ENCODE results near the gene TLR4. TPM values are rescaled to one million over a fixed set of nuclear protein-coding genes. Genes with fewer than 3 reads are reported as not detected.

TLR4 gene
- polyA plus RNA-seq, 1 experiment = 5.4 TPM

DNA sequence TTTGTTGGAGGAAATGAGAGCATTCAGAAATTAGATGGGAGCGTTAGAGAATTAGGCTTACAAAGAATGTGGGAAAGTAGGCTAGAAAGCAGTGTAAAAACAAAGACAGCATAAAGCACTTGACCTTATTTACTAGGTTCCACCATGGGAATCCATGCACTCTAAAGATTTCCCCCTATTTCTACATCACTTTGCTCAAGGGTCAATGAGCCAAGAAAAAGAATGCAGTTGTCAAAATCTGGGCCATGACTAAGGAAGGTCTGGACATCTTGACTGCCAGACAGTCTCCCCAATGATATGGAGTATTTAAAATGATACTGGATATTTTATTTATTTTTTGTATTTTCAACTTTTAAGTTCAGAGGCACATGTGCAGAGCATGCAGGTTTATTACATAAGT, 3.4 kb downstream of the TLR4 start:
- H3K4me3 ChIP-seq (ENCODE audit: low read depth, low read length) = no peak overlapping the region
- no peaks in the 10 kb centered on the region for H3K36me3 ChIP-seq (ENCODE audit: control insufficient read depth, insufficient read depth, low read length)
- TF ChIP-seq, protein P1, sequence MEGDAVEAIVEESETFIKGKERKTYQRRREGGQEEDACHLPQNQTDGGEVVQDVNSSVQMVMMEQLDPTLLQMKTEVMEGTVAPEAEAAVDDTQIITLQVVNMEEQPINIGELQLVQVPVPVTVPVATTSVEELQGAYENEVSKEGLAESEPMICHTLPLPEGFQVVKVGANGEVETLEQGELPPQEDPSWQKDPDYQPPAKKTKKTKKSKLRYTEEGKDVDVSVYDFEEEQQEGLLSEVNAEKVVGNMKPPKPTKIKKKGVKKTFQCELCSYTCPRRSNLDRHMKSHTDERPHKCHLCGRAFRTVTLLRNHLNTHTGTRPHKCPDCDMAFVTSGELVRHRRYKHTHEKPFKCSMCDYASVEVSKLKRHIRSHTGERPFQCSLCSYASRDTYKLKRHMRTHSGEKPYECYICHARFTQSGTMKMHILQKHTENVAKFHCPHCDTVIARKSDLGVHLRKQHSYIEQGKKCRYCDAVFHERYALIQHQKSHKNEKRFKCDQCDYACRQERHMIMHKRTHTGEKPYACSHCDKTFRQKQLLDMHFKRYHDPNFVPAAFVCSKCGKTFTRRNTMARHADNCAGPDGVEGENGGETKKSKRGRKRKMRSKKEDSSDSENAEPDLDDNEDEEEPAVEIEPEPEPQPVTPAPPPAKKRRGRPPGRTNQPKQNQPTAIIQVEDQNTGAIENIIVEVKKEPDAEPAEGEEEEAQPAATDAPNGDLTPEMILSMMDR (IDR thresholded peaks at IDR 0.05; ENCODE audit: insufficient read depth, low read depth, low read length) = no peak
- ChIA-PET CTCF (interaction anchor here (1.3 kb wide), 1 partner anchor 17 kb away, joined by 3 read pairs; no protein-coding TSS in a partner anchor), POLR2A (no interaction called here)
- H3K27me3 ChIP-seq (ENCODE audit: control insufficient read depth, insufficient read depth, low read length) = no peaks in the 10 kb centered on the region
- no peak for DNase-seq (ENCODE audit: low read depth)

DNA sequence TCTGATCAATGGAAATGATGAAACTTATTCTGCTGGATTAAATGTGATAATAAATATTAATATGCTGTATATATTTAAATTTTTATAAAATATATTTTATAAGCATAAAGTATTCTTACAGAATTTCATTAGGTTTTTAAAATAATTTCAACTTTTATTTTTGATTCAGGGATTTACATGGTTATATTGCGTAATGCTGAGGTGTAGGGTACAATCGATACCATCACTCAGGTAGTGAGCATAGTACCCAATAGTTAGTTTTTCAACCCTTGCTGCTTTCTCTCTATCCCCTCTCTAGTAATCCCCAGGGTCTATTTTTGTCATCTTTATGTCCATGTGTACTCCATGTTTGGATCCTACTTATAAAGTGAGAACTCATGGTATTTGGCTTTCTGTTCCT, 5.7 kb downstream of the TLR4 start:
- Histone ChIP-seq H3K36me3 (ENCODE audit: control insufficient read depth, insufficient read depth, low read length) (no peaks in the 10 kb centered on the region), H3K27me3 (ENCODE audit: control insufficient read depth, insufficient read depth, low read length) (no peaks in the 10 kb centered on the region), H3K4me3 (ENCODE audit: low read depth, low read length) (no peak overlapping the region)
- ChIA-PET POLR2A (no interaction called here), CTCF (interaction anchor here (2.4 kb wide), 1 partner anchor 16 kb away, joined by 8 read pairs; no protein-coding TSS in a partner anchor)
- TF ChIP-seq, protein P1 (IDR thresholded peaks at IDR 0.05; ENCODE audit: insufficient read depth, low read depth, low read length) = no peak
- no peak for DNase-seq (ENCODE audit: low read depth)

DNA sequence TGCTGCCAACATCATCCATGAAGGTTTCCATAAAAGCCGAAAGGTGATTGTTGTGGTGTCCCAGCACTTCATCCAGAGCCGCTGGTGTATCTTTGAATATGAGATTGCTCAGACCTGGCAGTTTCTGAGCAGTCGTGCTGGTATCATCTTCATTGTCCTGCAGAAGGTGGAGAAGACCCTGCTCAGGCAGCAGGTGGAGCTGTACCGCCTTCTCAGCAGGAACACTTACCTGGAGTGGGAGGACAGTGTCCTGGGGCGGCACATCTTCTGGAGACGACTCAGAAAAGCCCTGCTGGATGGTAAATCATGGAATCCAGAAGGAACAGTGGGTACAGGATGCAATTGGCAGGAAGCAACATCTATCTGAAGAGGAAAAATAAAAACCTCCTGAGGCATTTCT, 10.1 kb downstream of the TLR4 start:
- POLR2A ChIA-PET = no interaction called here
- Histone ChIP-seq H3K36me3 (ENCODE audit: control insufficient read depth, insufficient read depth, low read length) (no peaks in the 10 kb centered on the region), H3K4me3 (ENCODE audit: low read depth, low read length) (no peak overlapping the region), H3K27me3 (ENCODE audit: control insufficient read depth, insufficient read depth, low read length) (no peaks in the 10 kb centered on the region)
- TF ChIP-seq, protein P1 (IDR thresholded peaks at IDR 0.05; ENCODE audit: insufficient read depth, low read depth, low read length) = peak; percentile 9; the same call in 1 of the 2 replicates
- no peak for DNase-seq (ENCODE audit: low read depth)
- CTCF ChIA-PET = interaction anchor here (1.8 kb wide), 1 partner anchor 10 kb away, joined by 6 read pairs; no protein-coding TSS in a partner anchor

DNA sequence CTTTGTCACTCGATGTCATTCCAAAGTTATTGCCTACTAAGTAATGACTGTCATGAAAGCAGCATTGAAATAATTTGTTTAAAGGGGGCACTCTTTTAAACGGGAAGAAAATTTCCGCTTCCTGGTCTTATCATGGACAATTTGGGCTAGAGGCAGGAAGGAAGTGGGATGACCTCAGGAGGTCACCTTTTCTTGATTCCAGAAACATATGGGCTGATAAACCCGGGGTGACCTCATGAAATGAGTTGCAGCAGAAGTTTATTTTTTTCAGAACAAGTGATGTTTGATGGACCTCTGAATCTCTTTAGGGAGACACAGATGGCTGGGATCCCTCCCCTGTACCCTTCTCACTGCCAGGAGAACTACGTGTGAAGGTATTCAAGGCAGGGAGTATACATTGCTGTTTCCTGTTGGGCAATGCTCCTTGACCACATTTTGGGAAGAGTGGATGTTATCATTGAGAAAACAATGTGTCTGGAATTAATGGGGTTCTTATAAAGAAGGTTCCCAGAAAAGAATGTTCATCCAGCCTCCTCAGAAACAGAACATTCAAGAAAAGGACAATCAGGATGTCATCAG, 11.3 kb downstream of the TLR4 start:
- POLR2A ChIA-PET = no interaction called here
- no peaks in the 10 kb centered on the region for H3K36me3 ChIP-seq (ENCODE audit: control insufficient read depth, insufficient read depth, low read length)
- CTCF ChIA-PET = no interaction called here
- H3K4me3 ChIP-seq (ENCODE audit: low read depth, low read length) = no peak overlapping the region
- no peaks in the 10 kb centered on the region for H3K27me3 ChIP-seq (ENCODE audit: control insufficient read depth, insufficient read depth, low read length)
- DNase-seq (ENCODE audit: low read depth) = no peak
- TF ChIP-seq, protein P1 (IDR thresholded peaks at IDR 0.05; ENCODE audit: insufficient read depth, low read depth, low read length) = no peak

DNA sequence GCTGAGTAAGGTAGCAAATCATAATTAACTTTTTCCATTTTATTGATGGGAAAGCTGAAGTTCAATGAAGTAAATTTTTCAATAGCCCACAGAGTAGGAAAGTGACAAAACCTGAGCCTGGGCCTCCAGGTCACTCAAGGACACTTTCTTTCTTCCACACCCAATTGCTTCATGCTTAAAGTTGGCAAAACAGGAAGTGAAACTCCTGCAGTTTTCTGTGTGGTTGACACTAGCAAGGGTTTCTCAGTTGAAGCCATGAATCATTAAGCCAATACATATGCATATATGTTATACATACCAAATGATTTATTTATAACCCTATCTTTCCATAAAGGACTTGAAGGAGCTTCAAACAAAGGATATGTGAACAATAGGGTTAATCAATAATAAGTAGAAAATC, 13.9 kb downstream of the TLR4 start:
- Histone ChIP-seq H3K27me3 (ENCODE audit: control insufficient read depth, insufficient read depth, low read length) (no peaks in the 10 kb centered on the region), H3K36me3 (ENCODE audit: control insufficient read depth, insufficient read depth, low read length) (no peaks in the 10 kb centered on the region), H3K4me3 (ENCODE audit: low read depth, low read length) (no peak overlapping the region)
- CTCF ChIA-PET = interaction anchor here (0.8 to 1.1 kb wide), 3 partner anchors 9 to 43 kb away, joined by 3 to 4 read pairs (median 3); no protein-coding TSS in a partner anchor
- POLR2A ChIA-PET = no interaction called here
- TF ChIP-seq, protein P1 (IDR thresholded peaks at IDR 0.05; ENCODE audit: insufficient read depth, low read depth, low read length) = no peak
- DNase-seq (ENCODE audit: low read depth) = no peak
